ENCODE measurements around the gene CAP1. TPM values are rescaled to one million over a fixed set of nuclear protein-coding genes. Genes with fewer than 3 reads are reported as not detected.
"Not testable (repeated sequence)": the region's sequence is repeated elsewhere in the genome, so short reads cannot be mapped to it uniquely, and the experiment has no call there.

Gene CAP1
- total and polyA plus RNA-seq, 2 experiments from 2014 or later, result 496 to 576 TPM

GRCh38 chr1:40078512-40079333, 38.2 kb downstream of the CAP1 start:
- in situ Hi-C loops (cut with MboI), result no loop called here
- no peaks in the 10 kb centered on the region for H3K79me2 ChIP-seq (ENCODE audit: insufficient read depth)

GRCh38 chr1:40079774-40080400, 39.4 kb downstream of the CAP1 start:
- H4K20me1 ChIP-seq (ENCODE audit: insufficient read depth), result no peaks in the 10 kb centered on the region
- H3K36me3 ChIP-seq (ENCODE audit: low read depth), result no peaks in the 10 kb centered on the region; the same call in 1 of the 2 replicates
- 96 to 98% methylated on average over 6 of the region's 6 CpGs for WGBS, 2 experiments (ENCODE audit: low coverage in 1 of 2, low lambda C conversion rate in 2 of 2, missing lambda C conversion rate in 2 of 2)
- H2AFZ ChIP-seq, result no peak overlapping the region
- in situ Hi-C loops (cut with MboI), result loop anchor here (10.0 kb wide), 1 partner anchor 255 kb away; no protein-coding TSS in a partner anchor
- peaks cover 27% of the 10 kb centered on the region for H3K4me1 ChIP-seq (ENCODE audit: insufficient read depth)
- no peaks in the 10 kb centered on the region for H3K79me2 ChIP-seq (ENCODE audit: insufficient read depth)
- no peak overlapping the region for H3K4me2 ChIP-seq (ENCODE audit: unreplicated experiment)
- no peak overlapping the region for H3K9ac ChIP-seq
- H3K4me3 ChIP-seq, result no peak overlapping the region
- H3K9me2 ChIP-seq (ENCODE audit: insufficient read depth), result no peaks in the 10 kb centered on the region
- no peak overlapping the region for H3K27ac ChIP-seq
- TF ChIP-seq EZH2phosphoT487 (IDR thresholded peaks at IDR 0.05; ENCODE audit: insufficient read depth, low read depth), result no peak
- no peak for DNase-seq
- H3F3A ChIP-seq (ENCODE audit: insufficient read depth), result peaks cover 33% of the 10 kb centered on the region
- H3K27me3 ChIP-seq (replicated peaks; ENCODE audit: insufficient read depth), result no peaks in the 10 kb centered on the region
- H3K9me3 ChIP-seq (ENCODE audit: low read depth), result no peaks in the 10 kb centered on the region

More at GRCh38 chr1:40078512-40079333, 38.2 kb downstream of the CAP1 start:
- Histone ChIP-seq H3K4me1 (ENCODE audit: insufficient read depth) (peaks cover 27% of the 10 kb centered on the region), H3K36me3 (ENCODE audit: low read depth) (peaks cover 8% of the 10 kb centered on the region; the same call in 1 of the 2 replicates), H3K4me3 (no peak overlapping the region), H4K20me1 (ENCODE audit: insufficient read depth) (no peaks in the 10 kb centered on the region), H3K27ac (no peak overlapping the region), H2AFZ (no peak overlapping the region), H3F3A (ENCODE audit: insufficient read depth) (peaks cover 44% of the 10 kb centered on the region), H3K9me3 (ENCODE audit: low read depth) (no peaks in the 10 kb centered on the region), H3K27me3 (replicated peaks; ENCODE audit: insufficient read depth) (no peaks in the 10 kb centered on the region), H3K9me2 (ENCODE audit: insufficient read depth) (no peaks in the 10 kb centered on the region), H3K4me2 (ENCODE audit: unreplicated experiment) (no peak overlapping the region), H3K9ac (no peak overlapping the region)
- 93 to 95% methylated on average over 5 of the region's 5 CpGs for WGBS, 2 experiments (ENCODE audit: low coverage in 1 of 2, low lambda C conversion rate in 2 of 2, missing lambda C conversion rate in 2 of 2)
- TF ChIP-seq EZH2 (IDR thresholded peaks at IDR 0.05; ENCODE audit: insufficient read depth, poor library complexity, severe bottlenecking), result no peak
- no peak for TF ChIP-seq EZH2phosphoT487 (IDR thresholded peaks at IDR 0.05; ENCODE audit: insufficient read depth, low read depth)
- peak; percentile 64 for DNase-seq

- Histone ChIP-seq H3K36me3 (ENCODE audit: low read depth) (no peaks in the 10 kb centered on the region), H3K9me3 (ENCODE audit: low read depth) (no peaks in the 10 kb centered on the region), H3K4me3 (no peak overlapping the region), H3K27ac (no peak overlapping the region), H2AFZ (no peak overlapping the region), H3K4me2 (ENCODE audit: unreplicated experiment) (no peak overlapping the region), H3F3A (ENCODE audit: insufficient read depth) (peaks cover 14% of the 10 kb centered on the region), H3K27me3 (replicated peaks; ENCODE audit: insufficient read depth) (no peaks in the 10 kb centered on the region), H3K4me1 (ENCODE audit: insufficient read depth) (peaks cover 10% of the 10 kb centered on the region), H3K79me2 (ENCODE audit: insufficient read depth) (no peaks in the 10 kb centered on the region), H3K9me2 (ENCODE audit: insufficient read depth) (no peaks in the 10 kb centered on the region), H4K20me1 (ENCODE audit: insufficient read depth) (no peaks in the 10 kb centered on the region), H3K9ac (no peak overlapping the region)
- DNase-seq, result no peak
- 67 to 69% methylated on average over 7 of the region's 7 CpGs for WGBS, 2 experiments (ENCODE audit: low coverage in 1 of 2, low lambda C conversion rate in 2 of 2, missing lambda C conversion rate in 2 of 2)
- TF ChIP-seq EZH2 (IDR thresholded peaks at IDR 0.05; ENCODE audit: insufficient read depth, poor library complexity, severe bottlenecking) (no peak), EZH2phosphoT487 (IDR thresholded peaks at IDR 0.05; ENCODE audit: insufficient read depth, low read depth) (no peak)
- in situ Hi-C loops (cut with MboI), result loop anchor here (10.0 kb wide), 1 partner anchor 253 kb away; no protein-coding TSS in a partner anchor
These were observed 41.3 kb downstream of the CAP1 start for GRCh38 chr1:40081871-40082270.

GRCh38 chr1:40084750-40085149, 44.2 kb downstream of the CAP1 start:
- not testable (repeated sequence) for H3K4me1 ChIP-seq (ENCODE audit: insufficient read depth); H3K4me3 ChIP-seq; H3K79me2 ChIP-seq (ENCODE audit: insufficient read depth); H3K9me3 ChIP-seq (ENCODE audit: low read depth); H3K9me2 ChIP-seq (ENCODE audit: insufficient read depth); H3K27ac ChIP-seq; H3K36me3 ChIP-seq (ENCODE audit: low read depth); H3K4me2 ChIP-seq (ENCODE audit: unreplicated experiment); H4K20me1 ChIP-seq (ENCODE audit: insufficient read depth); H3K9ac ChIP-seq; H3F3A ChIP-seq (ENCODE audit: insufficient read depth); H3K27me3 ChIP-seq (replicated peaks; ENCODE audit: insufficient read depth)
- 23 to 24% methylated on average over 11 of the region's 11 CpGs for WGBS, 2 experiments (ENCODE audit: low coverage in 1 of 2, low lambda C conversion rate in 2 of 2, missing lambda C conversion rate in 2 of 2)
- peak; percentile 74 for DNase-seq
- in situ Hi-C loops (cut with MboI), result loop anchor here (10.0 kb wide), 1 partner anchor 250 kb away; no protein-coding TSS in a partner anchor
- H2AFZ ChIP-seq, result peak overlapping the region; percentile 57
